GM21825 (cell line): ENCODE results near the gene TPPP2.

ENCODE experiments used
- ATAC-seq: cut with Tn5 transposase; IDR thresholded peaks from one replicate; pipeline ENCODE4 v1.9.1; 2021; ENCODE audit warnings: mild to moderate bottlenecking, moderate library complexity; ENCODE audit not compliant: unreplicated experiment

The TPPP2 gene

GRCh38 chr14:21056520-21057163 is 26.6 kb downstream of the TPPP2 start:
- ATAC-seq, result no peak

- ATAC-seq, result no peak
Measured at GRCh38 chr14:21057803-21058675, 28.0 kb downstream of the TPPP2 start, which contains the start of gene RNASE8. TSS of gene RNASE8 (plus strand) at chr14:21057822. CDS start at chr14:21057893, 71 bp downstream.

GRCh38 chr14:21058903-21059302 is 28.9 kb downstream of the TPPP2 start:
- ATAC-seq, result no peak

- no peak for ATAC-seq
Measured at GRCh38 chr14:21059842-21060613, 30.0 kb downstream of the TPPP2 start.

- ATAC-seq, result no peak
Measured at GRCh38 chr14:21060614-21061346, 30.8 kb downstream of the TPPP2 start.

- ATAC-seq, result no peak
Measured at GRCh38 chr14:21061347-21061668, 31.3 kb downstream of the TPPP2 start.

- ATAC-seq, result no peak
Measured at GRCh38 chr14:21063479-21063878, 33.5 kb downstream of the TPPP2 start.

- no peak for ATAC-seq
Measured at GRCh38 chr14:21066882-21067502, 37.0 kb downstream of the TPPP2 start.

- ATAC-seq, result no peak
Measured at GRCh38 chr14:21068521-21069387, 38.7 kb downstream of the TPPP2 start.

- no peak for ATAC-seq
Measured at GRCh38 chr14:21069388-21070082, 39.5 kb downstream of the TPPP2 start.

- ATAC-seq, result no peak
Measured at GRCh38 chr14:21070083-21070609, 40.1 kb downstream of the TPPP2 start, which contains the start of gene ARHGEF40. TSS of gene ARHGEF40 (plus strand) at chr14:21070304. CDS start at chr14:21070397, 93 bp downstream.

GRCh38 chr14:21070610-21071224 is 40.7 kb downstream of the TPPP2 start:
- peak; percentile 10 for ATAC-seq

- ATAC-seq, result peak; percentile 81
Measured at GRCh38 chr14:21071225-21072030, 41.4 kb downstream of the TPPP2 start.

- no peak for ATAC-seq
Measured at GRCh38 chr14:21072031-21072473, 42.0 kb downstream of the TPPP2 start.

GRCh38 chr14:21072781-21073339 is 42.8 kb downstream of the TPPP2 start:
- ATAC-seq, result no peak

GRCh38 chr14:21073921-21074320 is 43.9 kb downstream of the TPPP2 start:
- no peak for ATAC-seq
